ENCODE data around the gene SLC9A9. TPM values are rescaled to one million over a fixed set of nuclear protein-coding genes. Genes with fewer than 3 reads are reported as not detected.

The SLC9A9 gene
- polyA plus RNA-seq, 1 donor from 2014 or later = 0.54 TPM

DNA sequence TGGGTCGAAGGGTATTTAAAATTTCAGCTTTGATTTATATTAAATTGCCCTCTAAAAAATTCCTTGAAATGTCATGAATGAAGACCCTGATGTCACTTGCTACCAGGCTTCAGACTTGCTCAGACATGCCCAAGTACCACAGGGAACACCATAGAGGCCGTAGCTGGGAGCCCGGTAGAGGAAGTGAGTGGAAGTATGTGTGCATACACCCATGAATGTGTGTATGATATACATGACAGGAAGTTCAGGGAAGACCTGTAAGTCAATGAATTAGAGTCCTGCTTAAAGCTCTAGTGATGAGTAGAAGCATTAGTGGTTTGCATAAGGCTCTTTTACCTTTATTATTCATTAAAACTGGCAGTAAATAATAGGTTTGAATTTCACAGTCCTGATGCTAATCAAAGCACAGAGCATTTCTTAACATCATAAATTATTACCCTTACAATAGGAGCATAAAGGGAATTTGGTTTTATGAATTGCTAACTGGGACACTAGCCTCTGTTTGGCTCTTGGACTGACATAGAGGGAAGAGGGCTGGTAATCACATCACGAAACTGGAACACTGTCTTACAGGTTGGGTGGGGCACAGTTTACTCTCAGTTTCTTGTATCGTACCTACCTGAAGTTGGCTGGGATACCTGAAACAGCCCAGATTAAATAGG is 584.3 kb downstream of the SLC9A9 start:
- H3K27me3 ChIP-seq (ENCODE audit: insufficient read depth, low read depth, low read length) = no peaks in the 10 kb centered on the region
- no peaks in the 10 kb centered on the region for H3K9me2 ChIP-seq (ENCODE audit: insufficient read depth, low read length)
- H3K4me2 ChIP-seq (ENCODE audit: low read length) = no peak overlapping the region
- no peak overlapping the region for H3K27ac ChIP-seq (ENCODE audit: low read length)
- H3K79me2 ChIP-seq (replicated peaks; ENCODE audit: insufficient read depth, low read length) = no peaks in the 10 kb centered on the region
- H4K20me1 ChIP-seq (ENCODE audit: insufficient read depth) = no peaks in the 10 kb centered on the region
- no peak overlapping the region for H3K4me3 ChIP-seq (ENCODE audit: low read length)
- no peak overlapping the region for H2AFZ ChIP-seq (ENCODE audit: low read depth, low read length)
- H3K9me3 ChIP-seq (ENCODE audit: low read length) = no peaks in the 10 kb centered on the region
- TF ChIP-seq TAF1 (IDR thresholded peaks at IDR 0.05; ENCODE audit: low read depth) (no peak), POLR2AphosphoS5 (IDR thresholded peaks at IDR 0.05) (no peak)
- TF ChIP-seq, protein P1, sequence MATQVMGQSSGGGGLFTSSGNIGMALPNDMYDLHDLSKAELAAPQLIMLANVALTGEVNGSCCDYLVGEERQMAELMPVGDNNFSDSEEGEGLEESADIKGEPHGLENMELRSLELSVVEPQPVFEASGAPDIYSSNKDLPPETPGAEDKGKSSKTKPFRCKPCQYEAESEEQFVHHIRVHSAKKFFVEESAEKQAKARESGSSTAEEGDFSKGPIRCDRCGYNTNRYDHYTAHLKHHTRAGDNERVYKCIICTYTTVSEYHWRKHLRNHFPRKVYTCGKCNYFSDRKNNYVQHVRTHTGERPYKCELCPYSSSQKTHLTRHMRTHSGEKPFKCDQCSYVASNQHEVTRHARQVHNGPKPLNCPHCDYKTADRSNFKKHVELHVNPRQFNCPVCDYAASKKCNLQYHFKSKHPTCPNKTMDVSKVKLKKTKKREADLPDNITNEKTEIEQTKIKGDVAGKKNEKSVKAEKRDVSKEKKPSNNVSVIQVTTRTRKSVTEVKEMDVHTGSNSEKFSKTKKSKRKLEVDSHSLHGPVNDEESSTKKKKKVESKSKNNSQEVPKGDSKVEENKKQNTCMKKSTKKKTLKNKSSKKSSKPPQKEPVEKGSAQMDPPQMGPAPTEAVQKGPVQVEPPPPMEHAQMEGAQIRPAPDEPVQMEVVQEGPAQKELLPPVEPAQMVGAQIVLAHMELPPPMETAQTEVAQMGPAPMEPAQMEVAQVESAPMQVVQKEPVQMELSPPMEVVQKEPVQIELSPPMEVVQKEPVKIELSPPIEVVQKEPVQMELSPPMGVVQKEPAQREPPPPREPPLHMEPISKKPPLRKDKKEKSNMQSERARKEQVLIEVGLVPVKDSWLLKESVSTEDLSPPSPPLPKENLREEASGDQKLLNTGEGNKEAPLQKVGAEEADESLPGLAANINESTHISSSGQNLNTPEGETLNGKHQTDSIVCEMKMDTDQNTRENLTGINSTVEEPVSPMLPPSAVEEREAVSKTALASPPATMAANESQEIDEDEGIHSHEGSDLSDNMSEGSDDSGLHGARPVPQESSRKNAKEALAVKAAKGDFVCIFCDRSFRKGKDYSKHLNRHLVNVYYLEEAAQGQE (IDR thresholded peaks at IDR 0.05; ENCODE audit: borderline replicate concordance) = no peak
- no peak overlapping the region for H3K9ac ChIP-seq (ENCODE audit: low read length)
- no peaks in the 10 kb centered on the region for H3F3A ChIP-seq (ENCODE audit: insufficient read depth, low read length, poor library complexity, severe bottlenecking)
- no peaks in the 10 kb centered on the region for H3K36me3 ChIP-seq (ENCODE audit: insufficient read depth, low read length)

DNA sequence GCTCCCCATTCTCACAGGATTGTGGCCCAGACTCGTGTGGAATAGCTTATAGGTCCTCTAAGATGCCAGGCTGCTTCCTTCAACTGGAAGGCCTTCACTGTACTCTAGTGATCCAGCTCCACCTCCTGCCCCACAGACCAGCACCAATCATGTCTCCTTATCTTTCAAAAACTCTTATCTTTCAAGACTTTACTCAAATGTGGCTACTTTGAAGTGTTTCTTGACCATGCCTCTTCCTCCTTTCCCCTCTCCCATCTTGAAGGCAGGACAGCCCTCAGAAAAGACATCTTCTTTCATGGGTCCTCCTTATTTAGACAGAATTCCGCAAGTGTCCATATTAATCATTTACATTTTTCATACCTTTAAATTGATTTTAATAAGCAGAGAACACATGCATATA is 586.4 kb downstream of the SLC9A9 start:
- H3K9me2 ChIP-seq (ENCODE audit: insufficient read depth, low read length) = no peaks in the 10 kb centered on the region
- H3K4me3 ChIP-seq (ENCODE audit: low read length) = no peak overlapping the region
- H3K27me3 ChIP-seq (ENCODE audit: insufficient read depth, low read depth, low read length) = no peaks in the 10 kb centered on the region
- H3K27ac ChIP-seq (ENCODE audit: low read length) = no peak overlapping the region
- H3K79me2 ChIP-seq (replicated peaks; ENCODE audit: insufficient read depth, low read length) = no peaks in the 10 kb centered on the region
- H4K20me1 ChIP-seq (ENCODE audit: insufficient read depth) = no peaks in the 10 kb centered on the region
- no peaks in the 10 kb centered on the region for H3F3A ChIP-seq (ENCODE audit: insufficient read depth, low read length, poor library complexity, severe bottlenecking)
- no peak overlapping the region for H2AFZ ChIP-seq (ENCODE audit: low read depth, low read length)
- no peak for TF ChIP-seq EP300 (conservative IDR thresholded peaks at IDR 0.05; ENCODE audit: poor library complexity, severe bottlenecking)
- TF ChIP-seq POLR2AphosphoS5 (IDR thresholded peaks at IDR 0.05) = no peak
- no peak for TF ChIP-seq RAD21 (conservative IDR thresholded peaks at IDR 0.05)
- TF ChIP-seq SMC3 (conservative IDR thresholded peaks at IDR 0.05; ENCODE audit: poor library complexity) = no peak
- no peak for TF ChIP-seq MXI1 (conservative IDR thresholded peaks at IDR 0.05; ENCODE audit: poor library complexity, severe bottlenecking)
- TF ChIP-seq, protein P2, sequence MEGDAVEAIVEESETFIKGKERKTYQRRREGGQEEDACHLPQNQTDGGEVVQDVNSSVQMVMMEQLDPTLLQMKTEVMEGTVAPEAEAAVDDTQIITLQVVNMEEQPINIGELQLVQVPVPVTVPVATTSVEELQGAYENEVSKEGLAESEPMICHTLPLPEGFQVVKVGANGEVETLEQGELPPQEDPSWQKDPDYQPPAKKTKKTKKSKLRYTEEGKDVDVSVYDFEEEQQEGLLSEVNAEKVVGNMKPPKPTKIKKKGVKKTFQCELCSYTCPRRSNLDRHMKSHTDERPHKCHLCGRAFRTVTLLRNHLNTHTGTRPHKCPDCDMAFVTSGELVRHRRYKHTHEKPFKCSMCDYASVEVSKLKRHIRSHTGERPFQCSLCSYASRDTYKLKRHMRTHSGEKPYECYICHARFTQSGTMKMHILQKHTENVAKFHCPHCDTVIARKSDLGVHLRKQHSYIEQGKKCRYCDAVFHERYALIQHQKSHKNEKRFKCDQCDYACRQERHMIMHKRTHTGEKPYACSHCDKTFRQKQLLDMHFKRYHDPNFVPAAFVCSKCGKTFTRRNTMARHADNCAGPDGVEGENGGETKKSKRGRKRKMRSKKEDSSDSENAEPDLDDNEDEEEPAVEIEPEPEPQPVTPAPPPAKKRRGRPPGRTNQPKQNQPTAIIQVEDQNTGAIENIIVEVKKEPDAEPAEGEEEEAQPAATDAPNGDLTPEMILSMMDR (IDR thresholded peaks at IDR 0.05; ENCODE audit: poor library complexity, severe bottlenecking) = no peak
- TF ChIP-seq, protein P1 (IDR thresholded peaks at IDR 0.05; ENCODE audit: borderline replicate concordance) = no peak
- no peak for TF ChIP-seq TAF1 (IDR thresholded peaks at IDR 0.05; ENCODE audit: low read depth)
- TF ChIP-seq EZH2 (IDR thresholded peaks at IDR 0.05; ENCODE audit: borderline replicate concordance, insufficient read depth, low read length, poor library complexity, severe bottlenecking) = no peak
- no peaks in the 10 kb centered on the region for H3K36me3 ChIP-seq (ENCODE audit: insufficient read depth, low read length)
- no peaks in the 10 kb centered on the region for H3K9me3 ChIP-seq (ENCODE audit: low read length)
- H3K9ac ChIP-seq (ENCODE audit: low read length) = no peak overlapping the region
- no peak overlapping the region for H3K4me2 ChIP-seq (ENCODE audit: low read length)
